ENCODE measurements around the gene SIDT2.
A peak's percentile ranks its signal among the peaks of the same experiment; 100 is the strongest.
"Not testable (repeated sequence)": the region's sequence is repeated elsewhere in the genome, so short reads cannot be mapped to it uniquely, and the experiment has no call there.

SIDT2 gene

DNA sequence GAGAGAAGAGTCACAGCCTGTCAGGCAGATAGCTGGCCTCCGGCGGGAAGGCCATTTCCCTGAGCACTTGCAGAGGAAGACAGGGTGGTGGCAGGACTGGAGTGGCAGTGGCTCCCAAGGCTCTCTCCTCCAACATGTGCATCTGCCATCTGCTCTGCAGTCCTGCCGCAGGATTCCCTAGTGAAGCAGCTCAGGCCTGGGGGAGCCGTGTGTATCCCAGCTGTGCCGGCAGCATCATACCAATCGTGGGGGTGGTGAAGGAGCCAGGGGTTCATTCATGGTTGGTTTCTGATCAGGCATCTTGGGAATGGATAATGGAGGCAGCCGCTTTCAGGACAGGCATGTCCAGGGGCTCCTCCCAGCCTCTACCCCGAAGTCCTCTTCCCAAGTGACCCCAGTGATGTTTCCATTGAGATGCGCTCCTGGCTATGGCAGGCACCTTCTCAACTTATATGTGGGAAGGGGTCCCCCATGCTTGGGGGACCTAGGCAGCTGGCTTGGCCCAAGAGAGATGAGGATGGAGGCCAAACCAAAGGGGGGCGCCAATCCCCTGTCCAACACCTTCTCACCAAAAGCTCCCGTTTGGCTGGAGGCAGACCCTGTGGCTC is 26.8 kb downstream of the SIDT2 start:
- DNase-seq, result no peak

DNA sequence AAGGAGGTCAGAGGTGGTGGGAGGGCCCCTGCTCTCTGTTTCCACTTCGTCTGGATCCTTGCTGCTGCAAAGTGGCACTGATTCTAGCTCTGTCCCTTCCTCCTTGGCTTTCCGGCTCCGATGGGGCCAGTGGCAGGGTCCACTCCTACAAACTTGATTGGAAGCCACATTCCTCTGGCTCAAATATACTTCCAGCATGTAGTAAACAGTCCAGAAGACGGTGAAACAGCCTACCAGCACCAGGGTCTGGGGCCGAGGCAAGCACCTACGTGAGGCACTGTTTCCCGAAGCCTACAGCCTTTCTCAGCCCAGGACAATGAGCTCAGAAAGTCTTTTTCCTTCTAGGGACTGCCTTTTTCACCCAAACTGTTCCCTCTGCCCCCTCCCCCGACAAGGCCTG is 27.6 kb downstream of the SIDT2 start:
- not testable (repeated sequence) for DNase-seq

DNA sequence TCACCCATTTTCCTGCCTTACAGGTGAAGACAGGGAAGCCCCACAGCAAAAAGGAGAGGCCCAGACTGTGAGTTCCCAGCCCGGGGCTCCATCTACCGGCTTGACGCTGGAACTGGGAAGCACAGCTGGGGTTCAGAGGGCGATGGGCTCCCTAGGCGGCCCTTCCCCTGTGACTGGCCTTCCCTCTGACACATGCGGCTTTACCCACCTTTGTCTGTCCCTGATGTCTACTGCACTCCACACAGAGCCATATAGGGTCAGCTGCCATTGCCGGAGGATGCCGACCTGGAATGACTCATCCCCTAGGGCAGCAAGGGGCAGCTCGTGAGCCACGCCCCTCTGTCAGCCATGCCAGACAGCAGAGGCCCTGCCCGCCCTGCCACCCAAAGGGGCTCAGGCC is 28.3 kb downstream of the SIDT2 start:
- DNase-seq, result not testable (repeated sequence)

DNA sequence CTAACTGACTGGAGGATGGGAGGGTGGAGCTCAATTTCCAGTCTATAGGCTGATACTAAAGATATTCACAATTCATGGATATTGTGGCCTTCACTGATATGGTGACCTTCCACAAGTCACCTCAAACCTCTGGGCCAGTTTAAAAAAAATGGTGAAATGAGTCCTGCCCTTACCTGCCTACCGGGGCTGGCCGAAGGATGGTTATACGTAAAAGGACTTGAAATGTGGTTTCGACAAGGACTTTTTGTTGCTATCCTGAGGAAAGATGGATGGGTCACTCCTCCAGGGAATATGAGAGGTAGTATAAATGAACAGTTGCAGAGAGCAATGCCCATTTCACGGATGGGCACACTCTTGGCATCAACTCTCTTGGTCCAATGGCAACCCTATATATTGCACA is 28.9 kb downstream of the SIDT2 start:
- not testable (repeated sequence) for DNase-seq

- not testable (repeated sequence) for DNase-seq
These were observed 30.2 kb downstream of the SIDT2 start for GRCh38 chr11:117208710-117209109.

DNA sequence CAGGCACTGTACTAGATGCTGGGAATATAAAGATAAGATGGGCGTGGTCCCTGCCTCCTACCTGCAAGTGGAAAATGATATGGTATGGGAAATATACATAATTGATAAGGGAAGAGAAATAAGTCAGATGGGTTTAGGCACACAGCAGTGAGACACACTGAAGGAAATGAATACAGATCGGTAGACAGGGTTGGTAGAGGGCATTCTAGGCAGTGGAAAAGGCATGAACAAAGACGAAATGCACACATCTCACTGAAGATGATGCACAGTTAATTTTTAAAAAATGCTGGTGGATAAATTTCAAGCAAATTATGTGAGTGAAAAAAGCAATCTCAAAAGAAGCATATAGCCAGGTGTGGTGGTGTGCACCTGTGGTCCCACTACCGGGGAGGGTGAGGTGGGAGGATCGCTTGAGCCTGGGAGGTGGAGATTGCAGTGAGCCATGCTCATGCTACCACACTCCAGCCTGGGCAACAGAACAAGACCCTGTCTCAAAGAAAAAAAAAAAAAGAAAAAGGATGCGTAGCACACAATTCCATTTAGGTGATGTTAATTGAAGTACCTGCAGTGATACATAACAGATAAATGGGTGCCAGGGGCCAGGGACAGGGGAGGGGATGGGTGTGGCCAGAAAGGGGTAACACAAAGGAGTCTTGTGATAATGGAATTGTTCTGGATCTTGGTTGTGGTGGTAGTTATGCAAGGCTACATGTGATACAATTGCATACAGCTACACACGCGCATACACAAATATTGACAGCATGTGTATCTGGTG is 31.0 kb downstream of the SIDT2 start:
- DNase-seq, result not testable (repeated sequence)

DNA sequence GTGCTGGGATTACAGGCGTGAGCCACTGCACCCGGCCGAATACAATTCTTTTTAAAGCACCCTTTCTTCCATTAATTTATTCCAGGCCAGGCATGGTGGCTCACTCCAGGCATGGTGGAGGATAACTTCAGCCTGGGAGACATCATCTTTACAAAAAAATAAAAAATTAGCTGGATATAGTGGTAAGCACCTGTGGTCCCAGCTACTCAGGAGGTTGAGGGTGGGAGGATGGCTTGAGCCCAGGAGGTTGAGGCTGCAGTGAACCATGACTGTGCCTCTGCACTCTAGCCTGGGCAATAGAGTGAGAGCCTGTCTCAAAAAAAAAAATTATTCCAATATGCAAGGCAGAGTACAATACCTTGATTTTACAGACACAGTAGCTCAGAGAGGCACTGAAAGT is 32.1 kb downstream of the SIDT2 start:
- DNase-seq, result no peak

- DNase-seq, result no peak
These were observed 34.3 kb downstream of the SIDT2 start for GRCh38 chr11:117212697-117213355.

GRCh38 chr11:117214404-117215110 is 36.0 kb downstream of the SIDT2 start:
- no peak for DNase-seq

DNA sequence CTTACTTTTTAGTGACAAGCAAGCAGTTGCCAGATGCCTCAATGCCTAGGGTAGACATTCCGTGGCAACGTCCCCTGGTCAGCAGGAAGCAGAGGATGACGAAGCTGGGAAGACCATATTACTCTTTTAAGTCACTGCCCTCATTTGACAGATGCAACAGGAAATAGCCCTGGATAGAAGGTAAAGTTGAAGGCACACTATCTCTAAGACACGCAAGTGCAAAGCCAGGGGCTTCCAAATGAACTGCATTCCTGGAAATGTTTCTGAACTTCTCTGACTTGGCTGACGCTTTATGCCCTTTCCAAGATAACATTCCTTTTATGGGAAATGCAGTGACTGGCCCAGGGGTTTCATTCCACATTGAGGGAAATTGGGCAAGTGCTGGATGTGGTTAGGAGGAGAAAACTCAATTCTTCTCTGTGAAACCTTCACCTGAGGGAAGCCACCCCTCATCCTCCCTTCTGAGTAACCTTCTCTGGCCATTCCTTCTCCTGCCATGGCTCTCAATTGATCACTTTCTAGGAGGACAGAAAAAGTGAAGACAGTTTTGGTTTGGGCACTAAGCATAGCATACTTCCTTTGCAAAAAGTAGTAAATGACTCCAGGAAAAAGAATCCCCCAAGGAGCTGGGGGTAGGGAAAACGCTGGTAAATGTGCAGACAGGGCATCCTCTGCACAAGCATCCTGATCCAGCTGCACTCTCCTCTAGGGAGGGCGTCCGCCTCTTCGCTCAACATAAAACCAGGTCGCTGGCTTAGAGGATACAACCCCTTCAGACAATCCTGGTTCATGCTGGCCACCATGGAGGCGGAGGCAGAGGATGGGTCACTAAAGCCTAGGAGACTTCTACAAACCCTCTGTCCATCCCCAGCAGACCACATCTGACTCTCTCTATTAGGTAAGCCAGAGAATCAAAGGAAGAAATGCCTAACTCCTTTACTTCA is 38.9 kb downstream of the SIDT2 start:
- DNase-seq, result no peak

DNA sequence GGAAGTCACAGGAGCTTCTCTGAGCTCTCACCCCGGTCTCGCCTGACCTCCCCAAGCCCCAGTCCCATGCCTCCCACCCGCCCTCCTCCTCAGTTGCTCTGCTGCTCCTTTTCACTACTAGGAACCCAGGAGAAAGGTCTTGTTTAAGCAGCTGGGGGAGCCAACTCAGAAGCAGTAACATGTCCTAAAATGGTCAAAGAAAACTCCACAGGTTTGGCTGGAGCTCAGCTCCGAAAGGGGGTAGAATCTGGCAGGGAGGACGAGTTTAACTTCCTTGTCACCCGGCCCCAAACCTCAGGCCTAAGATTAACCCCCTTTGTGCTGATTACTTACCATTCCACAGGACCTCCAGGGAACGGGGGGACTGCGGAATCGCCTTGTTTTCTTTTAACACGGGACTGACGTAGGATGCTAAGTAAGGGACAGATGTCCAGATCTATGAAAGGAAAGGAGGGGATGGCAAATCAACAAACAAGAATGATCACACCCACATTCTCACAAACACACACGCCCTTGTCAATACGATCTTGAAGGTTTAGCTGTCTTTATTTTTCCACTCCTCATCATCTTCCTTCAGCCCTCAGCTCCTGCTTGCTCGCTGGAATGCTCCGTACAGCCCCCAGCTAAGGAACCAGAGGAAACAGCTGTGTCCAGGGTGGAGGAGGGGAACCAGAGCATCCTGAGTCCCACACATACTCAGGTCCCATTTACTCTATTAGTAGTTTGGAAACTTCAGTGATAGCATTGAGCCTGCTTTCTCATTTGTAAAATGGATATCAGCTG is 39.8 kb downstream of the SIDT2 start:
- no peak for DNase-seq

DNA sequence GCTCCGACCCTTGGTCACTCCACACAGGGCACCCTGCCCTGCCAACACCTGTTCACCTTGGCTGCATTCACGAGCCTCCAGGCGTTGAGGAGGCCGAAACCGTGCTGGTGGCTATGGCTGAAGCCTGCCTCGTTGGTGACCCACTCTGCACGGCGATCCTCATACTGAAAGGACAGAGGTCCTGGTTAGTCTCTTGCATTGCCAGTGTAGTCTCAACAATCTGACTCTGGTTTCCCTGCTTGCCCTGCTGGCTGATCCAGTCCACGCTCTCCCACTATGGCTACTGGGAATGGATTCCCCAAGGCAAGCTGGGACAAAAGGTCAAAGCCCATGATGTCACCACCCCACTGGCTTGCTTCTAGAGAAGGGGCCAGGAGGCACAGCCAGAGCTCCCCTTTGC is 40.5 kb downstream of the SIDT2 start:
- no peak for DNase-seq

- DNase-seq, result no peak
These were observed 40.9 kb downstream of the SIDT2 start for GRCh38 chr11:117219455-117219854.

- DNase-seq, result no peak
These were observed 41.5 kb downstream of the SIDT2 start for GRCh38 chr11:117219995-117220394.

- DNase-seq, result no peak
These were observed 42.0 kb downstream of the SIDT2 start for GRCh38 chr11:117220568-117220967.

DNA sequence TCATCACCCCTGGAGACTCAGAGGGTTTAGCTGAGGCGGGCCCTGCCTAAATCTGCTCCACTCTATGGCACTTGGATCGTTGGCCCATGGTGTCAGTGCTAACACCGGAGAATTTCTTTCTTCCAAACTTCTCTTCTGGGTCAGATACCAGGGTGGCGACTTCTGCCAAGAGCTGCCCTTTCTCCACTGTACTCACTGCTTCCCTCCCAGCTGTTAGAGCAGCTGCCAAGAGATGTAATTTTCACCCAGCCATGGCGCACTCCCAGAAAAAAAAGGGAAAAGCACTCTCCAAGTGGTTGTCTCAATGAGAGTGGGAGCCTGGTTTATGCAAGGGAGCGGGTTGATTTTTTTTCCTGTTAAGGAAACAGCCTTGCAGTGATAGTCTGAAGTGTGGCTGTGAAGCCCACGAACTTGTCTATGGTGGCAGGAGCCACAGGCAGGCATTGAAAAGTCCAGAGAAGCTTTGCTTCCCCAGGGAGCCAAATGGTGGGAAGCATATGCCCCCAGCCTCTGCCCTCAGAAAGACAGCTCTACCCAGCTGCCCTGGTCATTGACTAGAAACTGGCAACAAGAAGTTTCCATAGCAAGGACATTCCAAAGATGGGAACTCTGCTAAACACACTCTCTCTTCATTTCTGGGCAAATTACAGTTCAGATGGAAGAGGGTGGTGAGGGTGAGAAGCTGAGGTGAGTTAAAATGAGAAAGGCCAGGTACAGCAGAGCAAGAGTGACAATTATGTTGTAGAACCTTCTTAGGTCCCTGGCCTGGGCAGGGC is 42.6 kb downstream of the SIDT2 start:
- DNase-seq, result no peak

DNA sequence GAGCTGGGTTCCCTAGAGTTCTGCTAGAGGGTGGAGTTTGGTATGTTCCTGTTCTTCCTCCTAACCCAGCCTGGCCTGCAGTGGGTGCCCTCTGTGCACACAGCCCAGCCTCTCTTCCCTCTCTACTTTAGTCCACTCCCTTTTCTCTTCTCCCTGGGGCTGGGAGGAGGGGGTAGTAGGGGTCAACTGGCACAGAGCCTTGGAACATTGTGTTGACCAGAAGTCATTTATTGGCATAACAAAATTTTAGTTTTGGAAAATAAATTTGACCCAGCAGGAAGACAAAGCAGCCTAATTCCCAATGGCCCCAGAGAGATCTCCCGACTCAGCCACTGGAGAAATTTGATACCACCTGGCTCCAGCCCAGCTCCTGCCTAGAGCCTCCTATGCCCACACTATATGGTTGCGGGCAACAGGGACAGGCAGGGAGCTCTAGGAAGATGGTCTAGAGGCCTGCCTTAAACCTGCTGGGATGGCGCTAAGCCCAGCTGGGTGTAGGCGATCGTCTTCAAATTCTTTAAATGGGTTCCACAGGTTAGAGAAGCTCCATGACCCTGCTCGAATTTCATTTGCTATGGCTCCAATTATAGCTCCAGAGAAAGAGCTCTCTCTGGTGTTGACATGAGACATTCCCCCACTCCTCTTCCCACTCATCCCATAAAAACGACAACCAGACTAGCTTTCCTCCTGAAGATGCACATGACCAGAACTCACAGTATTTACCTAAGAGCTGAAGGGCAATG is 43.4 kb downstream of the SIDT2 start:
- DNase-seq, result peak; percentile 10

DNA sequence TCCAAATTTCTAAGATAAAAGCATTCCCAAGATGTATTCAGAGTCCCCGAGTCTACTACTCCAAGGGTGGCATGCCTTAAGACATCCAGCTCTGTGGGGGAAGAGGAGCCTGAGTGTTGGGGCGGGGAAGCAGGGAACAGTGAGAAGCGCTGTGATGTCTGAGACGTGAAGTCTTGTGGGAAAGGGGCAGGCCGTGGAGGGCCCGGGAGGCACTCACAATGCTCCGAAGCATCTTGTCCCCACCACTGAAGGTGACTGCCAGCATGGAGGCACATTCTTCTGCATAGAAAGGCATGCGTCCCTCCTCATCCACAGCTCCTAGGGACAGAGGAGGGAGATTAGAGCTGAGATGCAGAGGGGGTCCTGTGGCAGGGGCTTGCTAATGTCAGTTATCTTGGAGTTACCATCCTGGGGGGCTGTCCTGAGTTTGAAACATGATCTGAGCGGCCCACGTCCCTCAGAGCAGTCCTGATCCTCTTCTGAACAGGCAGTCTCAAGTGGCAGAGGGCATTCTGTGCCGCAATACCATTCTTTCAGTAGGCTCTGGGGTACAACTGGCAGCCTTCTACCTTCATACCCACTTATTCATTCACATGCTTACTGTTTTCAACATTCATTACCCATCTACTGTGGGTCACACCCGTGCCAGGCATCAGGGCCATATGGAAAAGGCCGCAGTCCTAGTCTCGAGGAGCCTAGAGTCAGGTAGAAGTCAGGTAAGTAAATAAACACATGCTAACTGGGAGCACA is 44.6 kb downstream of the SIDT2 start:
- no peak for DNase-seq

Measured in T1000 (cell line).